Measurements from ENCODE around the gene PBX4. TPM values are rescaled to one million over a fixed set of nuclear protein-coding genes. Genes with fewer than 3 reads are reported as not detected.

PBX4 gene
- total and polyA plus RNA-seq, 10 of the 15 experiments (the other 5 are each of a cell fraction or from before 2014, with no cell fraction given), result 0.18 to 17.3 (median 4.2) TPM

DNA sequence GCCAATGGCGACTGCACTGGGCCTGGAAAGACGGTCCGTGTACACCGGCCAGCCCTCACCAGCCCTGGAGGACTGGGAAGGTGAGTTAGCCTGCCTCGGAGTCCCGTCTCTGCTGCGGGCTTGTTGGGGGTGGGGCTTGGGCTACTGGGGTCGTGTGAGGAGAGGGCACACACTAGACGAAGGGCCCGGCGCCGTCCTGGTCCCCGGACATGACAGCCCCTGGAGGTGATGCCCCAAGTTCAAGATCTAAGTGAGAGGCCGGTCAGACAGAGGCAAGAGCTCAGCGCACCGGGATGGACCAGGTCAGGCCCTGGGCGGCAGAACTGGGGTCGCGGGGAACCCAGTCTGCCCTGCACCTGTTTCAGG lies 78.8 kb downstream of the PBX4 start:
- no TSS peak for BruUV-seq (replicated peaks)
- ChIA-PET RAD21 (ENCODE audit: unreplicated experiment) (interaction anchor here (0.9 kb wide), 1 partner anchor 9 kb away, joined by 5 read pairs; no protein-coding TSS in a partner anchor), CTCF (interaction anchor here (0.7 to 1.7 kb wide), 2 partner anchors 14 to 20 kb away, joined by 3 to 5 read pairs; no protein-coding TSS in a partner anchor), POLR2A (no interaction called here), SMC1A (ENCODE audit: uncharacterized antibody, unreplicated experiment) (no interaction called here)
- WGBS (ENCODE audit: insufficient coverage, insufficient replicate concordance, low lambda C conversion rate, missing lambda C conversion rate), result 85% methylated on average over 19 of the region's 19 CpGs
- ATAC-seq, result no peak
- no peaks in the 10 kb centered on the region for H3K36me3 ChIP-seq (ENCODE audit: control insufficient read depth in 2 of 2, insufficient read depth in 2 of 2, low read length in 1 of 2)
- no peaks in the 10 kb centered on the region for H4K20me1 ChIP-seq (ENCODE audit: control insufficient read depth, insufficient read depth)
- H3K9me3 ChIP-seq (replicated peaks; ENCODE audit: control insufficient read depth, insufficient read depth, low read length), result no peaks in the 10 kb centered on the region; the same call in 2 of the 3 replicates
- in situ Hi-C loops (cut with MboI) (loop anchor here (25.0 kb wide), 4 partner anchors 873 to 1498 kb away; partner anchors contain the start of genes ZNF66 and ZNF737), intact Hi-C loops (cut with micrococcal nuclease; ENCODE audit: unreplicated experiment) (no loop called here)
- no peak overlapping the region for H3K27ac ChIP-seq (ENCODE audit: control insufficient read depth, insufficient read depth)
- no peak overlapping the region for H3K4me2 ChIP-seq (ENCODE audit: control insufficient read depth, insufficient read depth)
- no peak overlapping the region for H2AFZ ChIP-seq (ENCODE audit: control insufficient read depth, low read depth, low read length)
- peaks cover 0 to 3% of the 10 kb centered on the region in 2 experiments; a peak in 1 of 4 replicates for H3K27me3 ChIP-seq (replicated peaks in 1 of 2; ENCODE audit: control insufficient read depth in 2 of 2, insufficient read depth in 2 of 2, low read length in 1 of 2)
- no peak for TF ChIP-seq NFYA (IDR thresholded peaks at IDR 0.05; ENCODE audit: borderline replicate concordance, low read depth, low read length)
- no peak for TF ChIP-seq SMC3 (IDR thresholded peaks at IDR 0.05; ENCODE audit: borderline replicate concordance, low read length)
- TF ChIP-seq, protein P1, sequence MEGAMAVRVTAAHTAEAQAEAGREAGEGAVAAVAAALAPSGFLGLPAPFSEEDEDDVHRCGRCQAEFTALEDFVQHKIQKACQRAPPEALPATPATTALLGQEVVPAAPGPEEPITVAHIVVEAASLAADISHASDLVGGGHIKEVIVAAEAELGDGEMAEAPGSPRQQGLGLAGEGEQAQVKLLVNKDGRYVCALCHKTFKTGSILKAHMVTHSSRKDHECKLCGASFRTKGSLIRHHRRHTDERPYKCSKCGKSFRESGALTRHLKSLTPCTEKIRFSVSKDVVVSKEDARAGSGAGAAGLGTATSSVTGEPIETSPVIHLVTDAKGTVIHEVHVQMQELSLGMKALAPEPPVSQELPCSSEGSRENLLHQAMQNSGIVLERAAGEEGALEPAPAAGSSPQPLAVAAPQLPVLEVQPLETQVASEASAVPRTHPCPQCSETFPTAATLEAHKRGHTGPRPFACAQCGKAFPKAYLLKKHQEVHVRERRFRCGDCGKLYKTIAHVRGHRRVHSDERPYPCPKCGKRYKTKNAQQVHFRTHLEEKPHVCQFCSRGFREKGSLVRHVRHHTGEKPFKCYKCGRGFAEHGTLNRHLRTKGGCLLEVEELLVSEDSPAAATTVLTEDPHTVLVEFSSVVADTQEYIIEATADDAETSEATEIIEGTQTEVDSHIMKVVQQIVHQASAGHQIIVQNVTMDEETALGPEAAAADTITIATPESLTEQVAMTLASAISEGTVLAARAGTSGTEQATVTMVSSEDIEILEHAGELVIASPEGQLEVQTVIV (IDR thresholded peaks at IDR 0.05; ENCODE audit: borderline replicate concordance, partially characterized antibody), result no peak
- no peak for TF ChIP-seq TCF12 (IDR thresholded peaks at IDR 0.05; ENCODE audit: low read depth, low read length)
- TF ChIP-seq RAD21 (IDR thresholded peaks at IDR 0.05; ENCODE audit: insufficient read depth, low read depth, low read length), result no peak
- no peak overlapping the region for H3K9ac ChIP-seq (ENCODE audit: control insufficient read depth, insufficient read depth, low read length)
- no peak for DNase-seq (ENCODE audit: low read depth, low spot score)
- H3K4me1 ChIP-seq (ENCODE audit: control insufficient read depth, insufficient read depth, low read length), result peaks cover 3% of the 10 kb centered on the region
- no peak overlapping the region for H3K4me3 ChIP-seq
- no peak for FAIRE-seq
- H3K79me2 ChIP-seq (ENCODE audit: control insufficient read depth, insufficient read depth, low read length), result no peaks in the 10 kb centered on the region
